H1 (cell line): Measurements from ENCODE around the gene NAMPT. TPM values are rescaled to one million over a fixed set of nuclear protein-coding genes. Genes with fewer than 3 reads are reported as not detected.

Source experiments
- CTCF ChIA-PET: fragments of 300-600 bp; sonication (Branson Sonifier 250); formaldehyde crosslinking; loops from one replicate; lab custom pipeline; 2021; ENCODE audit not compliant: partially characterized antibody; lab: Charles Lee
- POLR2A ChIA-PET: fragments of 300-600 bp; sonication (Branson Sonifier 250); formaldehyde crosslinking; loops from one replicate; lab custom pipeline; 2021; ENCODE audit warnings: inconsistent platforms; ENCODE audit not compliant: partially characterized antibody; lab: Charles Lee
- DNase-seq, 2 experiments: peaks; one replicate each; pipeline versions ENCODE4 v3.0.0 to v3.0.0-alpha.2; 2010 to 2022; ENCODE audit warnings: low spot score in 2 of 2, low read depth in 1 of 2, mixed read lengths in 1 of 2
- FAIRE-seq: peaks from 2 replicates; lab custom pipeline; 2011; peaks lifted over from hg19 to GRCh38; lab: Jason Lieb, UNC
- H2AFZ ChIP-seq: 2 replicates; pipeline ENCODE4 v1.8.1; 2012; ENCODE audit warnings: low read length, inconsistent platforms
- H2AK5ac ChIP-seq: 2 replicates; pipeline ENCODE4 v1.6.1; 2013; ENCODE audit warnings: low read depth, low read length
- H2BK120ac ChIP-seq: replicated peaks from 2 replicates; pipeline ENCODE3; 2013; ENCODE audit warnings: low read depth, low read length, inconsistent platforms
- H2BK12ac ChIP-seq: 2 replicates; pipeline ENCODE4 v1.6.1; 2013; ENCODE audit warnings: low read depth, low read length
- H2BK15ac ChIP-seq: 2 replicates; pipeline ENCODE4 v1.6.1; 2013; ENCODE audit warnings: low read length
- H2BK20ac ChIP-seq: 2 replicates; pipeline ENCODE4 v1.6.1; 2013; ENCODE audit warnings: low read length
- H2BK5ac ChIP-seq: 2 replicates; pipeline ENCODE4 v1.6.1; 2013; ENCODE audit warnings: low read depth, low read length
- H3K14ac ChIP-seq: 2 replicates; pipeline ENCODE4 v1.6.1; 2013; ENCODE audit warnings: inconsistent platforms; ENCODE audit not compliant: insufficient read length
- H3K18ac ChIP-seq: 2 replicates; pipeline ENCODE4 v1.6.1; 2013; ENCODE audit warnings: low read length; ENCODE audit errors: extremely low read depth
- H3K23ac ChIP-seq: 2 replicates; pipeline ENCODE4 v1.6.1; 2013; ENCODE audit warnings: inconsistent platforms; ENCODE audit not compliant: insufficient read length
- H3K23me2 ChIP-seq: 2 replicates; pipeline ENCODE4 v1.6.1; 2013; ENCODE audit warnings: low read depth, low read length
- H3K27ac ChIP-seq: 2 replicates; pipeline ENCODE4 v1.6.1; 2011; ENCODE audit warnings: low read depth, low read length, inconsistent platforms
- H3K27me3 ChIP-seq, 4 experiments: replicated peaks in 1 of 4; 1 replicate in 1 of 4; 2 replicates in 3 of 4; pipeline versions ENCODE4 v1.6.1 to v1.8.1; 2011 to 2013; ENCODE audit warnings: low read length in 3 of 4, mild to moderate bottlenecking in 3 of 4, inconsistent platforms in 2 of 4, mixed read lengths in 2 of 4, moderate library complexity in 1 of 4; ENCODE audit not compliant: control insufficient read depth in 3 of 4, insufficient read depth in 3 of 4; ENCODE audit errors: extremely low read depth in 1 of 4
- H3K36me3 ChIP-seq, 4 experiments: 2 replicates each; pipeline versions ENCODE4 v1.6.1 to v1.8.1; 2011 to 2013; ENCODE audit warnings: mild to moderate bottlenecking in 4 of 4, low read length in 3 of 4, moderate library complexity in 2 of 4, control low read depth in 1 of 4, inconsistent platforms in 1 of 4; ENCODE audit not compliant: insufficient read depth in 4 of 4, control insufficient read depth in 2 of 4
- H3K4ac ChIP-seq: replicated peaks from 2 replicates; pipeline ENCODE3; 2013; ENCODE audit warnings: low read length, low read depth, mixed read lengths, inconsistent platforms; ENCODE audit not compliant: insufficient read length
- H3K4me1 ChIP-seq, 4 experiments: replicated peaks in 1 of 4; 1 replicate in 1 of 4; 2 replicates in 3 of 4; pipeline versions ENCODE4 v1.6.1 to v1.8.1; 2011 to 2013; ENCODE audit warnings: low read length in 3 of 4, inconsistent platforms in 2 of 4, mixed read lengths in 1 of 4; ENCODE audit not compliant: insufficient read depth in 4 of 4, control insufficient read depth in 3 of 4
- H3K4me2 ChIP-seq, 2 experiments: 2 replicates each; pipeline versions ENCODE4 v1.6.1 to v1.8.1; 2011 to 2013; ENCODE audit warnings: low read depth in 2 of 2, low read length in 2 of 2, control low read depth in 1 of 2, inconsistent platforms in 1 of 2, mild to moderate bottlenecking in 1 of 2; ENCODE audit not compliant: insufficient read depth in 1 of 2
- H3K4me3 ChIP-seq, 4 experiments: fragments of 200-600, 300-600 bp in 1 of 4; sonication (generic), shearing (Covaris generic), sonication (Bioruptor Twin) in 1 of 4; 2 replicates each; pipeline versions ENCODE4 v1.5.1 to v1.8.1; 2011 to 2016; ENCODE audit warnings: low read length in 4 of 4, low read depth in 3 of 4, control low read depth in 2 of 4, inconsistent platforms in 2 of 4, mild to moderate bottlenecking in 2 of 4, mixed read lengths in 1 of 4, moderate library complexity in 1 of 4; ENCODE audit not compliant: insufficient read depth in 2 of 4; ENCODE audit errors: extremely low read depth in 1 of 4
- H3K56ac ChIP-seq: replicated peaks from 2 replicates; pipeline ENCODE3; 2013; ENCODE audit warnings: low read depth, mild to moderate bottlenecking, mixed read lengths, low read length, inconsistent platforms; ENCODE audit not compliant: insufficient read length
- H3K79me1 ChIP-seq: 2 replicates; pipeline ENCODE4 v1.6.1; 2013; ENCODE audit warnings: low read depth, low read length, control low read depth
- H3K79me2 ChIP-seq, 2 experiments: 2 replicates each; pipeline versions ENCODE4 v1.6.1 to v1.8.1; 2012 to 2013; ENCODE audit warnings: low read length in 2 of 2, mild to moderate bottlenecking in 2 of 2, inconsistent platforms in 1 of 2; ENCODE audit not compliant: insufficient read depth in 2 of 2, control insufficient read depth in 1 of 2
- H3K9ac ChIP-seq, 4 experiments: replicated peaks in 1 of 4; 1 replicate in 1 of 4; 2 replicates in 3 of 4; pipeline versions ENCODE4 v1.6.1 to v1.8.1; 2011 to 2013; ENCODE audit warnings: low read depth in 3 of 4, low read length in 3 of 4, control low read depth in 2 of 4, mild to moderate bottlenecking in 2 of 4, moderate library complexity in 2 of 4, inconsistent platforms in 1 of 4; ENCODE audit errors: extremely low read depth in 1 of 4
- H3K9me3 ChIP-seq, 2 experiments: 2 replicates each; pipeline versions ENCODE4 v1.6.1 to v1.8.1; 2012 to 2013; ENCODE audit warnings: mild to moderate bottlenecking in 2 of 2, moderate library complexity in 2 of 2, control low read depth in 1 of 2, inconsistent platforms in 1 of 2, low read depth in 1 of 2, low read length in 1 of 2, mixed read lengths in 1 of 2; ENCODE audit not compliant: insufficient read depth in 2 of 2
- H4K20me1 ChIP-seq, 2 experiments: replicated peaks in 1 of 2; 2 replicates each; pipeline versions ENCODE3 to v1.8.1; 2011 to 2013; ENCODE audit warnings: inconsistent platforms in 2 of 2, low read length in 2 of 2, mild to moderate bottlenecking in 1 of 2; ENCODE audit not compliant: insufficient read depth in 2 of 2, control insufficient read depth in 1 of 2
- H4K5ac ChIP-seq: 2 replicates; pipeline ENCODE4 v1.6.1; 2013; ENCODE audit warnings: low read length, low read depth, mixed read lengths, inconsistent platforms; ENCODE audit not compliant: insufficient read length
- H4K8ac ChIP-seq: 2 replicates; pipeline ENCODE4 v1.8.0; 2013; ENCODE audit warnings: mild to moderate bottlenecking, moderate library complexity, low read length, inconsistent platforms; ENCODE audit not compliant: insufficient read depth; ENCODE audit errors: extremely low read depth
- H4K91ac ChIP-seq: replicated peaks from 2 replicates; pipeline ENCODE3; 2013; ENCODE audit warnings: low read length, mixed read lengths, inconsistent platforms; ENCODE audit not compliant: insufficient read length
- BCL11A ChIP-seq, 2 experiments: IDR thresholded peaks; one replicate each; pipeline ENCODE4 v1.6.1; 2011; ENCODE audit warnings: low read depth in 2 of 2, low read length in 2 of 2, mild to moderate bottlenecking in 2 of 2
- GTF2F1 ChIP-seq: IDR thresholded peaks from 2 replicates; pipeline ENCODE4 v1.6.1; 2012; ENCODE audit warnings: low read depth, low read length, improper control_type of control experiment, borderline replicate concordance
- NRF1 ChIP-seq: IDR thresholded peaks from 2 replicates; pipeline ENCODE4 v1.6.1; 2011; ENCODE audit warnings: mild to moderate bottlenecking, low read depth, low read length, improper control_type of control experiment
- ZNF274 ChIP-seq: IDR thresholded peaks from 2 replicates; pipeline ENCODE4 v1.7.0; 2012; ENCODE audit warnings: low read length, borderline replicate concordance; ENCODE audit errors: extremely low read depth
- WGBS, 2 experiments: shearing (Covaris generic) in 1 of 2; methylation state at CpG; one replicate each; pipeline versions ENCODE4 v1.1.6 to v1.1.7; 2013 to 2015; ENCODE audit warnings: low lambda C conversion rate in 2 of 2, mixed read lengths in 2 of 2, inconsistent platforms in 1 of 2, low coverage in 1 of 2, missing lambda C conversion rate in 1 of 2; ENCODE audit not compliant: insufficient replicate concordance in 2 of 2, insufficient coverage in 1 of 2, insufficient read length in 1 of 2; ENCODE audit errors: extremely low coverage in 1 of 2, missing lambda C conversion rate in 1 of 2; 5-methylcytosine and 5-hydroxymethylcytosine counted together
- polyA plus RNA-seq, 7 experiments: library from polyadenylated mRNA; depleted of rRNA in 3 of 7; stranded (reverse) in 5 of 7; unstranded in 2 of 7; fragments of >200 nt in 5 of 7; fragments of 200-250 nt in 2 of 7; gene quantifications; 1 replicate in 5 of 7; 2 replicates in 1 of 7; 4 replicates in 1 of 7; pipeline versions ENCODE4 v1.2.1 to v1.2.3, GENCODE V29; 2011 to 2013; ENCODE audit warnings: missing spikeins in 2 of 7, mixed read lengths in 2 of 7
- total RNA-seq: library from RNA; stranded (reverse); fragmentation: NEBNext Ultra II Directional; extraction: Animal tissue kit (Norgen Biotek cat#: 25700); gene quantifications from 2 replicates; pipeline ENCODE4 v1.2.1, GENCODE V29; 2021

NAMPT gene
- total and polyA plus RNA-seq, 2 of the 8 experiments (the other 6 are each of a cell fraction or from before 2014, with no cell fraction given), result 15.4 to 95.9 TPM

DNA sequence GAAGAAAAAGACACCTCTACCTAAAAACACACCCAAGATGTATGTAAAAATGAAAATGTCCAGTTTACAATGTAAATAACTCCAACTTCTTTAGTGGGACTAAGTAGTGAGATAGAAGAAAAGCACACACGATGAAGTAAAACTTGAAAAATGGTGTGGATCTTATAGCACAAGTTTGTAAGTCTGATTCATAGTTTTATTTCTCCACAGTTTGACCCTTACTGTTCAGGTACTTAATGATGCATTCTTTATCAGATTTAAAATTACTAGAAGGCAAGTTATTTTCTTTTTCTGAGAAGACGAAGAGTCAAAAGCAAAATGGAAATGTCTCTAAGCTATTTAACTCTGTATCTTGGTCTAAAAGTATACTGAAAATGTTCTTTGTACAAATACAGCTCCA is 6.1 kb downstream of the NAMPT start:
- ChIA-PET CTCF (interaction anchor here (0.6 to 1.3 kb wide), 5 partner anchors 8 to 102 kb away, joined by 3 to 6 read pairs (median 4); no protein-coding TSS in a partner anchor), POLR2A (interaction anchor here (1.0 kb wide), 1 partner anchor 31 kb away, joined by 3 read pairs; no protein-coding TSS in a partner anchor)
- no peak for DNase-seq
- Histone ChIP-seq H2AK5ac (no peak overlapping the region), H4K5ac (no peak overlapping the region), H2BK15ac (no peak overlapping the region), H3K4me3 (no peak overlapping the region), H3K23ac (no peak overlapping the region), H2BK5ac (no peak overlapping the region), H3K9ac (no peak overlapping the region), H3K4ac (no peak overlapping the region), H3K23me2 (0 out of 2 replicates have a peak, but pooled peaks cover under 1% of the 10 kb centered on the region), H2BK12ac (no peak overlapping the region), H4K91ac (no peak overlapping the region), H3K4me2 (no peak overlapping the region), H4K20me1 (peaks cover 0 to 6% of the 10 kb centered on the region in 2 experiments), H3K56ac (no peak overlapping the region), H3K18ac (no peak overlapping the region), H3K9me3 (no peaks in the 10 kb centered on the region), H3K79me1 (no peaks in the 10 kb centered on the region), H2BK20ac (no peak overlapping the region), H2AFZ (no peak overlapping the region), H3K27me3 (no peaks in the 10 kb centered on the region), H3K27ac (no peak overlapping the region), H3K14ac (no peak overlapping the region), H2BK120ac (no peak overlapping the region), H3K79me2 (peaks cover 7 to 78% of the 10 kb centered on the region in 2 experiments; a peak in 3 of 4 replicates), H3K4me1 (no peaks in the 10 kb centered on the region; a peak in 1 of 7 replicates), H3K36me3 (peaks cover 0 to 23% (median 7%) of the 10 kb centered on the region in 4 experiments; a peak in 3 of 8 replicates), H4K8ac (no peak overlapping the region)
- FAIRE-seq, result no peak
- WGBS, 2 experiments, result 88% methylated on average over 2 of the region's 2 CpGs; no CpG with 5 or more reads in 1 of the 2 experiments
- TF ChIP-seq NRF1 (no peak), GTF2F1 (no peak), BCL11A (IDR thresholded peaks at IDR 0.05; ENCODE audit: low read depth in 2 of 2, low read length in 2 of 2) (no peak), ZNF274 (no peak)
